Subcutaneous abdominal adipose tissue (tissue), 5 donors: ENCODE results near the gene TJP1.
"Not testable (repeated sequence)": the region's sequence is repeated elsewhere in the genome, so short reads cannot be mapped to it uniquely, and the experiment has no call there.

ENCODE experiments used
- H3K27ac ChIP-seq: one replicate; pipeline ENCODE4 v1.7.0; 2013; ENCODE audit warnings: low read depth, mild to moderate bottlenecking, inconsistent platforms, low read length, moderate library complexity
- H3K27me3 ChIP-seq, 5 donors: one replicate each; pipeline ENCODE4 v1.7.0; 2013; ENCODE audit warnings: low read length in 5 of 5, inconsistent platforms in 1 of 5; ENCODE audit not compliant: control insufficient read depth in 5 of 5, insufficient read depth in 4 of 5
- H3K36me3 ChIP-seq, 5 donors: one replicate each; pipeline ENCODE4 v1.7.0; 2013; ENCODE audit warnings: low read length in 5 of 5; ENCODE audit not compliant: control insufficient read depth in 5 of 5, insufficient read depth in 5 of 5
- H3K4me1 ChIP-seq, 5 donors: one replicate each; pipeline ENCODE4 v1.7.0; 2013; ENCODE audit warnings: low read length in 5 of 5, mild to moderate bottlenecking in 3 of 5, moderate library complexity in 1 of 5; ENCODE audit not compliant: control insufficient read depth in 5 of 5, insufficient read depth in 5 of 5
- H3K4me3 ChIP-seq, 5 donors: one replicate each; pipeline ENCODE4 v1.7.0; 2013; ENCODE audit warnings: low read length in 5 of 5, low read depth in 1 of 5
- H3K9ac ChIP-seq, 5 donors: one replicate each; pipeline ENCODE4 v1.7.0; 2013; ENCODE audit warnings: low read length in 5 of 5, mild to moderate bottlenecking in 4 of 5, moderate library complexity in 3 of 5
- H3K9me3 ChIP-seq, 5 donors: one replicate each; pipeline ENCODE4 v1.7.0; 2013; ENCODE audit warnings: low read length in 5 of 5; ENCODE audit not compliant: control insufficient read depth in 5 of 5
- donor health status: healthy.
- donor health status: healthy.
- donor health status: healthy.
- donor health status: healthy.
- donor health status: healthy.

Gene TJP1

DNA sequence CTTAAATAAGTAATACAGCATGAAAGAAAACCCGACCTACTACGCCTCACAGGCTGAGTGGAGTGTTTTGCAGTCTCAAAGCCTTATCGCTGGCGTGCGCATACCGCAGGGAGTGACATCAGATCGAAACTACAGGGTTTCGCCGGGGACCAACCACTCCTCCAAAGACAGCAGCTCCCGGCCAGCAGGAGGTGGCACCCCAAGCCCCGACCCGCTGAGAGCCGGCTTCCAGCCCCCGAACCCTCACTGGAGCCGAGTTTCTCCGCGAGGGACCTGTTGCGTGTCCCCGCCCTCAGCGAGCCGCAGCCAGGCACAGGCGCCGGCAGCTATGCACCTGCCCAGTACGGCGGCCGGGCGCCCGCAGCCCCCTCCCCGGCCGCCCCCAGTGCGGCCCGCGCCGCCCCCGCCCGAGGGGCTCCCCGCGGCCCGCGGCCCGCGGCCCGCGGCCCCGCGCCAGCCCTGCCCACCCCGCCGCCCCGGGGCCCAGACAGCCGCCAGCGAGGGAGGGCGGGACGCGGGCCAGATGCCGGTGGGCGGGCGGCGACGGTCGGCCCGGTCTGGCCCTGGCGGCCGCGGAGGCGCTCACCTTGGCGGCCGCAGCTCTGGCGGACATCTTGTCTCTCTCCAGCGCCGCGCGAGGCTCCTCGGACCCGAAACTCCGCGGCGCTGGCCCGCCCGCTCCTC is 710 bp downstream of the TJP1 start:
- Histone ChIP-seq H3K27me3 (no peaks in the 10 kb centered on the region), H3K27ac (peak overlapping the region; percentile 92), H3K9me3 (peaks cover 0 to 3% (median 0%) of the 10 kb centered on the region in 5 donors), H3K4me1 (peaks cover 0 to 20% (median 17%) of the 10 kb centered on the region in 5 donors), H3K4me3 (peak overlapping the region; percentile 77 to 90 (median 86)), H3K9ac (peak overlapping the region; percentile 64 to 88 (median 85)), H3K36me3 (no peaks in the 10 kb centered on the region)

DNA sequence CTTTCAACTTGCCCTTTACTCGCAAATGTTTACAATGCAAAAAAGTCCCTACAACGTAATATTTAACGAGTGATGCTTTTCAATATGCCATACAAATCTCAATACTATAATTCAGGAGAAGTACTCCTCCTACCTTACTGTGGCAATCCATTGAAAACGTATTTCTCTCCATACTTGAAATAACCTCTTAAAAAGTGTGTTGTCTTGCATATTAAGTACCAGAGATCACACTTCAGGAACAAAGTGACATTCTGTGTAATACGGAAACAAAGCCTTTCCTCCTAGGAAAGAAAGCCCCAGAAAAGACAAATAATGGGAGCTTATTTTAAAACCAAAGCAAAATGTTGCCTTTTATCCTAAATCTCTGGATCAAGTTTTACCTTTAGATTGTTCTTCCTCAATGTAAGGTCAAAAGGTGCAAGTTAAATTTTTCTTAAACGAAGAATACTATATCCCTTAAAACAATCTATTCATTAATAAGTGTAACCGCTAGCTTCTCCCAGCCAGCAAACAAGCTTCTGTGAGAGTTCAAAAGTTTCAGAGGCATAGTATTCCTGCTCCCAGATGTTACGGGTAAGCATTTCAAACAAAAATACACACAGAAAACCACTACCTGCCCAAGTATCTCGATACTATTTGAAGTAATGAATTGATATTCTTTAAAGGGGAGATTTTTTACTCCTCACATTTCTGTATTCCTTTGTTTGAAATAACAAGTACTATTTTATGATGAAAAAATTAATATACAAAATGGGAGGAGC is 1.7 kb downstream of the TJP1 start:
- H3K4me1 ChIP-seq, result peaks cover 0 to 25% (median 22%) of the 10 kb centered on the region in 5 donors
- no peaks in the 10 kb centered on the region for H3K27me3 ChIP-seq
- H3K9ac ChIP-seq, result peak overlapping the region; percentile 64 to 85 (median 80)
- H3K27ac ChIP-seq, result peak overlapping the region; percentile 92
- no peaks in the 10 kb centered on the region for H3K36me3 ChIP-seq
- H3K9me3 ChIP-seq, result peaks cover 0 to 3% (median 0%) of the 10 kb centered on the region in 5 donors
- peak overlapping the region; percentile 77 to 90 (median 86) for H3K4me3 ChIP-seq

DNA sequence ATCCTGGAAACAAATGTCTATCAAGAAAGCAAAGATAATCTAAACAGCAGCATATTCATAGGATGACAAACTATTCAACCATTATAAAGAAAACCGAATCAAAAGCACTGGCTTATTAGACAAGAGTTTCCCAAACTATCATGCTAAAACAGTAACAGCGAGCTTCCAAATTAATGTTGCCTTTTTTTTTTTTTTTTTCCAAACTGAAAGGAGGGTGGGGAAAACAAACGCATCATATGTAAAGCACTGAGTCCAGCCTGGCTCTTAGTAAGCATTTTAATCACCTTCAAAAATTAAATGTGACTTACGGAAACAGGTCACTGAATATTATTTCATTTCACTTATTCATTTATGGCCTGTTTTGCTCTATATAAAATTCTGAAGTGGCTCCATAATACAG is 2.3 kb downstream of the TJP1 start:
- peak overlapping the region in 3 of 5 donors; percentile 28 to 83 (median 30) for H3K9ac ChIP-seq
- H3K27me3 ChIP-seq, result no peaks in the 10 kb centered on the region
- H3K27ac ChIP-seq, result peak overlapping the region; percentile 92
- no peaks in the 10 kb centered on the region for H3K36me3 ChIP-seq
- H3K9me3 ChIP-seq, result peaks cover 0 to 3% (median 0%) of the 10 kb centered on the region in 5 donors
- H3K4me3 ChIP-seq, result peak overlapping the region in 4 of 5 donors; percentile 77 to 88 (median 86)
- peaks cover 0 to 24% (median 21%) of the 10 kb centered on the region in 5 donors for H3K4me1 ChIP-seq

DNA sequence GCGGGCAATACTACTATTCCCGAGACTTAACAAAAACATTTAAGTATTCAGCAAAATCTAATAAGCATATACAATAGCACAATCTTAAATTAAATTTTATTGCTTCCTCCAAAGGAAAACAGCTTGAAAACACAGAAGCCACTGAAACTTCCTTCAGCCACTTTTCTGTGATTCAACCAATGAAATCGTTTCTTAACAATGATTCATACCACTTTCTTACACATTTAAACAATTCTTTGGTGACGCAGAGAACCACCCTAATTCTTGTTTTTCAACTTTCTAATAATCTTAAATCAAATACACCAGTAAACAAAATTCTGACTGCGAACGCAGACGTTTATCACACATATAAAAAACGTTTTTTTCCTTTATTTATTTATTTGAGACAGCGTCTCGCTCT is 4.1 kb downstream of the TJP1 start:
- no peak overlapping the region for H3K9ac ChIP-seq
- H3K4me1 ChIP-seq, result peaks cover 0 to 28% (median 19%) of the 10 kb centered on the region in 5 donors
- no peaks in the 10 kb centered on the region for H3K36me3 ChIP-seq
- peaks cover 0 to 3% (median 0%) of the 10 kb centered on the region in 5 donors for H3K9me3 ChIP-seq
- H3K27me3 ChIP-seq, result no peaks in the 10 kb centered on the region
- no peak overlapping the region for H3K27ac ChIP-seq
- peak overlapping the region in 1 of 5 donors; percentile 18 for H3K4me3 ChIP-seq

DNA sequence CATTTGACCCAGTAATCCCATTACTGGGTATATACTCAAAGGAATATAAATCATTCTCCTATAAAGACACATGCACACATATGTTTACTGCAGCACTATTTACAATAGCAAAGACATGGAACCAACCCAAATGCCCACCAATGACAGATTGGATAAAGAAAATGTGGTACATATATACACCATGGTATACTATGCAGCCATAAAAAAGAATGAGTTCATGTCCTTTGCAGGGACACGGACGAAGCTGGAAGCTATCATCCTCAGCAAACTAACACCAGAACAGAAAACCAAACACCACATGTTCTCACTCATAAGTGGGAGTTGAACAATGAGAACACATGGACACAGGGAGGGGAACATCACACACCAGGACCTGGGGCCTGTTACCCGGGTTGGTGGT is 4.8 kb downstream of the TJP1 start:
- not testable (repeated sequence) for H3K4me3 ChIP-seq, H3K27ac ChIP-seq, H3K36me3 ChIP-seq, H3K27me3 ChIP-seq, H3K9ac ChIP-seq, H3K9me3 ChIP-seq
- peaks cover 0 to 26% (median 13%) of the 10 kb centered on the region in 5 donors for H3K4me1 ChIP-seq

DNA sequence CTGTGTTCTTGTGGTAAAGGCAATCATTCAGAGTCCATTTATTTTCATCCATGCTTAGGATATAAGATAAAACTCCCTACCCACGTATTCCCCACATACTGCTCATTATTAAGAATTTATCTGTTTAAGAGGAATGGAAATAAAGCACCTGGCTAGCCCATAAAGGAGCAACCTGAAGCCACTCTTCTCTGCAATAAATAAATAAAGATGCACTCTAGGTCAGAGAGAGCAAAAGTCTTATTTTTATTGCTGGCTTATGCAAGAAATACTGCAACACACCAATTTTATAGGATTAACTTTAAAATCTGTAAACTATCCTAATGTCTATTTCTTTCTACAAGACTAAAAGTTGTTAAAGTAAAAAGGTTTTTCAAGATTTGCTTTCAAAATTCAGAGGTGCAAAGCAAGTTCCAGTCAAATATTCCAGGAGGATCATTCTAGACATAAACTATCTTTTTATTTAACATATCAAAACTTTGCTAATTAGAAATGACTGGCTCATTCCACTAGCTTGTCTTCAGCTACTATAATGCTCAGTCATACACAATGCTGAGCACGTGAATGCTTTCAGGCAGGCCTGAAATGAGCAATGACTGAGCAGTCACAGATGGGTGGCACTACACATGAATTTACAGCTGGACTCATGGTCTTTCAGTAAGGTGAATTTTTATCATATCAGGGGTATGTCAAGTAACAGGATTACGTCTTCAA is 7.1 kb downstream of the TJP1 start:
- Histone ChIP-seq H3K4me1 (peaks cover 0 to 33% (median 5%) of the 10 kb centered on the region in 5 donors), H3K27me3 (no peaks in the 10 kb centered on the region), H3K4me3 (no peak overlapping the region), H3K36me3 (no peaks in the 10 kb centered on the region), H3K9ac (peak overlapping the region in 1 of 5 donors; percentile 16), H3K9me3 (peaks cover 0 to 3% (median 0%) of the 10 kb centered on the region in 5 donors), H3K27ac (no peak overlapping the region)

DNA sequence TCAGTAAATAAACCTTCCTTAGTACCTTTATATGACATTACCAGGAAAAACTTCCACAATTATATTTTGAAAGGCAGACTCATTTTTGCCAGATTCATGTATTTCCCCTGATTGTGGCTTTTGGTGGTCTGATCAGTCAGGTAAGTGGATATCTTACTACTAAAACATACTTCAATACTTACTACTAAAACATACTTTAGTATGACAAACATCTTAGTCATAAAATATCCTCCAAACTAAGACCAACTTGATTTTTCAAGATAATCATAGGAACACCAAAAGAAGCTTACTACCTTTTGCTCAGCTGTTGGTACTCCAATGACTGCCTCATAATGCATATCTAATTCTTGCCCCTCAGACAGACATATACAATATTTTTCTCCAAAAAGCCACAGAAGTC is 9.3 kb downstream of the TJP1 start:
- Histone ChIP-seq H3K4me3 (no peak overlapping the region), H3K27ac (no peak overlapping the region), H3K36me3 (no peaks in the 10 kb centered on the region), H3K27me3 (no peaks in the 10 kb centered on the region), H3K9ac (no peak overlapping the region), H3K4me1 (peaks cover 0 to 29% (median 5%) of the 10 kb centered on the region in 5 donors), H3K9me3 (peaks cover 0 to 3% (median 0%) of the 10 kb centered on the region in 5 donors)

DNA sequence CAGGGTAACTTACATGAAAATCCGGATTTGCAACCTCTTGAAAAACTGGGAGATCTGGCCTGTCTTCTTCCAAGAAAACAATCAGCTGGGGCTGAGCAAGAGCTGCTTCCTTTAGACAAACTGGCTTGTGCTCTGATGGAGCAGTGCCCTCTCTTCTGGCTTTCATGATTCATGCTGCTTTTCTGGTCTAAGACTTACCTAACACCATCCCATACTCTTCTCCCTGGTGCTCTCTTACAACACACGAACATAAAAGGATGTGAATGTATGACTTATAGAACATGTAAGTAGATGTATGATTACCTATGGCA is 9.9 kb downstream of the TJP1 start:
- Histone ChIP-seq H3K4me3 (no peak overlapping the region), H3K4me1 (peaks cover 0 to 29% (median 5%) of the 10 kb centered on the region in 5 donors), H3K36me3 (no peaks in the 10 kb centered on the region), H3K9ac (no peak overlapping the region), H3K9me3 (peaks cover 0 to under 1% (median 0%) of the 10 kb centered on the region in 5 donors), H3K27ac (no peak overlapping the region), H3K27me3 (no peaks in the 10 kb centered on the region)

DNA sequence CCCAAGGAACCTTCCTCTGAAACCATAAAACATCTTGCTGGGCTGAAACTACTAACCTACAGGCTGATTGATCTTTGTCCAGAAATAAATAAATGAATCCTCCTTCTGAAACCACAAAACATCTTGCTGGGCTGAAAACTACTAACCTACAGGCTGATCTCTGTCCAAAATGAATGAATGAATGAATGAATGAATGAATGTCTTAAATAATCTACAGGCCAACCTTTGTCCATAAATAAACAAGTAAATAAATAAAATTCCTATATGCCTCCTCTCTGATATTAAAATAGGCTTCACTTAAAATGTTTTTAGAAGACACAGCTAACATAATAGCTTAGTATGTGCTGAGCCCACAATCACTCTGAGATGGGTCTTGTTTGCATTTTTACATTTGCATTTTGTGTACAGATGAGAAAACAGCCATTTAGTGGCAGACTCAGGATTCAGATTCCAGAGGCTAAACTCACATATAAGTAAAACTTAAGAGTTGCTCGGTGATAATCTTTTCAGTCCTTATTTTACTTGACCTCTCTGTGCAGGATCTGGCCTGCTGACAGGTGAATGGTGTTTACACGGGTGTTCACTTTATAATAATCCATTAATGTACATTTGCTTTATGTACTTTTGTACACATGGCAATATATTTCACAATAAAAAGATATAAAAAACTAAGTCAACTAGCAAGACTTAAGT is 10.4 kb downstream of the TJP1 start:
- H3K27me3 ChIP-seq, result no peaks in the 10 kb centered on the region
- H3K4me1 ChIP-seq, result peaks cover 0 to 29% (median 5%) of the 10 kb centered on the region in 5 donors
- H3K36me3 ChIP-seq, result no peaks in the 10 kb centered on the region
- no peak overlapping the region for H3K27ac ChIP-seq
- no peak overlapping the region for H3K9ac ChIP-seq
- no peak overlapping the region for H3K4me3 ChIP-seq
- no peaks in the 10 kb centered on the region for H3K9me3 ChIP-seq
